DMS 273 (cell line): ENCODE data around the gene SLC16A6.
"Not testable (repeated sequence)": the region's sequence is repeated elsewhere in the genome, so short reads cannot be mapped to it uniquely, and the experiment has no call there.

Experiments
- DNase-seq: peaks from one replicate; lab custom pipeline; 2025; ENCODE audit not compliant: unreplicated experiment; lab: John Stamatoyannopoulos, UW

SLC16A6 gene

GRCh38 chr17:68291836-68292688 is 1.1 kb upstream of the SLC16A6 start:
- peak; percentile 93 for DNase-seq

- DNase-seq: peak; percentile 65
These were observed 516 bp downstream of the SLC16A6 start for GRCh38 chr17:68290268-68290954.

GRCh38 chr17:68289936-68290267 is 1.0 kb downstream of the SLC16A6 start:
- DNase-seq: peak; percentile 53

GRCh38 chr17:68289473-68289872 is 1.5 kb downstream of the SLC16A6 start:
- no peak for DNase-seq

- peak; percentile 38 for DNase-seq
These were observed 2.1 kb downstream of the SLC16A6 start for GRCh38 chr17:68288804-68289203.

GRCh38 chr17:68288375-68288774 is 2.6 kb downstream of the SLC16A6 start:
- DNase-seq: no peak

- DNase-seq: not testable (repeated sequence)
These were observed 9.0 kb downstream of the SLC16A6 start for GRCh38 chr17:68281965-68282364.

- peak; percentile 10 for DNase-seq
These were observed 13.1 kb downstream of the SLC16A6 start for GRCh38 chr17:68277807-68278206.

- not testable (repeated sequence) for DNase-seq
These were observed 14.6 kb downstream of the SLC16A6 start for GRCh38 chr17:68276339-68276738.

GRCh38 chr17:68273722-68274121 is 17.2 kb downstream of the SLC16A6 start:
- DNase-seq: no peak

GRCh38 chr17:68265833-68266232 is 25.1 kb downstream of the SLC16A6 start:
- DNase-seq: not testable (repeated sequence)

- peak; percentile 73 for DNase-seq
These were observed 27.7 kb downstream of the SLC16A6 start for GRCh38 chr17:68263101-68263681.

- not testable (repeated sequence) for DNase-seq
These were observed 28.5 kb downstream of the SLC16A6 start for GRCh38 chr17:68262467-68262866.

- DNase-seq: peak; percentile 12
These were observed 30.7 kb downstream of the SLC16A6 start for GRCh38 chr17:68260051-68260762.

GRCh38 chr17:68259648-68259951 is 31.3 kb downstream of the SLC16A6 start:
- DNase-seq: peak; percentile 23

GRCh38 chr17:68258890-68259647 is 31.9 kb downstream of the SLC16A6 start:
- DNase-seq: peak; percentile 75

GRCh38 chr17:68257934-68258333 is 33.0 kb downstream of the SLC16A6 start:
- no peak for DNase-seq

- DNase-seq: not testable (repeated sequence)
These were observed 34.2 kb downstream of the SLC16A6 start for GRCh38 chr17:68256701-68257100.

- no peak for DNase-seq
These were observed 35.0 kb downstream of the SLC16A6 start for GRCh38 chr17:68255731-68256538.

- no peak for DNase-seq
These were observed 35.8 kb downstream of the SLC16A6 start for GRCh38 chr17:68255151-68255550.
